HepG2 (cell line): ENCODE measurements around the gene FRMD4B. TPM values are rescaled to one million over a fixed set of nuclear protein-coding genes. Genes with fewer than 3 reads are reported as not detected.

Experiments
- ATAC-seq: fragments of 200-7000 bp; cut with Tn5 transposase; 3 replicates; pipeline ENCODE4 v1.9.1; 2020; ENCODE audit warnings: mild to moderate bottlenecking, moderate library complexity
- BruUV-seq: library from RNA; stranded (reverse); fragments of 400-500 nt; replicated peaks from 2 replicates; lab custom pipeline; 2021; lab: Mats Ljungman, UMichigan
- CTCF ChIA-PET: fragments of 300-600 bp; formaldehyde crosslinking; extraction: SDS; loops from one replicate; lab custom pipeline; 2021; ENCODE audit warnings: low total read pairs, inconsistent platforms, low intra/inter-chr PET ratio; lab: Yijun Ruan, JAX
- POLR2A ChIA-PET: fragments of 350-600 bp; sonication (Branson Sonifier 250); formaldehyde crosslinking; loops from one replicate; lab custom pipeline; 2020; ENCODE audit warnings: antibody characterized with exemption, inconsistent platforms; lab: Yijun Ruan, JAX
- DNase-seq: peaks from one replicate; pipeline ENCODE4 v3.0.0-alpha.2; 2015; ENCODE audit warnings: low spot score
- FAIRE-seq: peaks from 3 replicates; lab custom pipeline; 2011; peaks lifted over from hg19 to GRCh38; lab: Jason Lieb, UNC
- H2AFZ ChIP-seq: one replicate; pipeline ENCODE4 v1.6.1; 2011; ENCODE audit warnings: low read length, inconsistent platforms
- H3K27ac ChIP-seq: fragments of 300-600 bp; 3 replicates; pipeline ENCODE4 v1.8.0; 2011; ENCODE audit warnings: mixed run types, mild to moderate bottlenecking, mixed read lengths, low read length, inconsistent platforms; ENCODE audit not compliant: insufficient read depth; ENCODE audit errors: extremely low read length
- H3K27me3 ChIP-seq, 2 experiments: fragments of 200-600 bp in 1 of 2; 2 replicates in 1 of 2; 3 replicates in 1 of 2; pipeline versions ENCODE4 v1.6.0 to v1.8.0; 2011; ENCODE audit warnings: low read length in 2 of 2, mild to moderate bottlenecking in 2 of 2, moderate library complexity in 2 of 2, inconsistent platforms in 1 of 2; ENCODE audit not compliant: insufficient read depth in 2 of 2, control insufficient read depth in 1 of 2
- H3K36me3 ChIP-seq, 2 experiments: fragments of 200-600 bp in 1 of 2; replicated peaks in 1 of 2; 2 replicates in 1 of 2; 3 replicates in 1 of 2; pipeline versions ENCODE4 v1.5.1 to v1.8.0; 2011; ENCODE audit warnings: low read length in 2 of 2, inconsistent platforms in 1 of 2; ENCODE audit not compliant: insufficient read depth in 2 of 2, control insufficient read depth in 1 of 2
- H3K4me1 ChIP-seq: 2 replicates; pipeline ENCODE4 v1.5.1; 2012; ENCODE audit warnings: low read length, inconsistent platforms; ENCODE audit not compliant: insufficient read depth
- H3K4me2 ChIP-seq: 2 replicates; pipeline ENCODE4 v1.6.0; 2011; ENCODE audit warnings: low read depth, low read length, inconsistent platforms
- H3K4me3 ChIP-seq, 3 experiments: fragments of 200-600 bp in 1 of 3; sonication (generic), shearing (Covaris generic) in 1 of 3; replicated peaks in 1 of 3; 2 replicates each; pipeline ENCODE4 v1.5.1; 2011 to 2016; ENCODE audit warnings: low read length in 3 of 3, inconsistent platforms in 2 of 3, low read depth in 2 of 3, mild to moderate bottlenecking in 2 of 3, control low read depth in 1 of 3, mixed read lengths in 1 of 3; ENCODE audit not compliant: insufficient read depth in 1 of 3
- H3K79me2 ChIP-seq: one replicate; pipeline ENCODE4 v1.6.1; 2011; ENCODE audit warnings: low read length, inconsistent platforms; ENCODE audit not compliant: insufficient read depth
- H3K9ac ChIP-seq: 2 replicates; pipeline ENCODE4 v1.6.0; 2011; ENCODE audit warnings: mild to moderate bottlenecking, low read depth, low read length, inconsistent platforms; ENCODE audit not compliant: insufficient read depth
- H3K9me3 ChIP-seq: 2 replicates; pipeline ENCODE4 v1.5.1; 2012; ENCODE audit warnings: mild to moderate bottlenecking, low read length
- H4K20me1 ChIP-seq: 2 replicates; pipeline ENCODE4 v1.6.0; 2011; ENCODE audit warnings: inconsistent platforms, mild to moderate bottlenecking, low read length, moderate library complexity; ENCODE audit not compliant: insufficient read depth
- JARID2 ChIP-seq: sonication (generic); formaldehyde crosslinking; IDR thresholded peaks from 2 replicates; pipeline ENCODE4 v1.8.1; 2023; ENCODE audit warnings: missing genetic modification reagents, inconsistent platforms; ENCODE audit not compliant: insufficient replicate concordance
- ZSCAN22 ChIP-seq: sonication (generic); formaldehyde crosslinking; IDR thresholded peaks from 2 replicates; pipeline ENCODE4 v1.4.0; 2020; ENCODE audit warnings: mild to moderate bottlenecking, missing genetic modification reagents
- WGBS: methylation state at CpG from one replicate; pipeline ENCODE4 v1.1.6; 2017; ENCODE audit warnings: low lambda C conversion rate; 5-methylcytosine and 5-hydroxymethylcytosine counted together
- in situ Hi-C: cut with HindIII; loops from 2 replicates; pipeline ENCODE4 v1.10.0; 2017; ENCODE audit warnings: low pct_unique_long_range_greater_than_20kb; ENCODE audit not compliant: extremely low pct_ligation_motif_present
- intact Hi-C: fragments of 100-400 bp; cut with micrococcal nuclease; formaldehyde crosslinking; loops from one replicate; pipeline ENCODE4 v1.10.0; 2022; ENCODE audit not compliant: unreplicated experiment
- polyA plus RNA-seq, 8 experiments: library from polyadenylated mRNA; depleted of rRNA in 3 of 8; stranded (reverse) in 7 of 8; unstranded in 1 of 8; fragments of >200 nt; fragmentation: Illumina TruSeq in 4 of 8; extraction: Trizol in 4 of 8; gene quantifications; 2 replicates each; pipeline versions ENCODE4 v1.2.1 to v1.2.3, GENCODE V29; 2011 to 2016; ENCODE audit warnings: low read depth in 4 of 8, missing spikeins in 1 of 8, mixed read lengths in 1 of 8; ENCODE audit not compliant: insufficient read depth in 1 of 8
- total RNA-seq, 5 experiments: library from RNA; depleted of rRNA; stranded (reverse); fragments of >200 nt; fragmentation: Illumina TruSeq; extraction: Trizol; gene quantifications; 2 replicates each; pipeline ENCODE4 v1.2.3, GENCODE V29; 2016; ENCODE audit warnings: low read depth in 1 of 5
- TF ChIP-seq, protein P1 (sequence below): sonication (generic); formaldehyde crosslinking; IDR thresholded peaks from one replicate; pipeline ENCODE4 v1.5.1; 2020; ENCODE audit warnings: mild to moderate bottlenecking, missing genetic modification reagents; ENCODE audit errors: not compliant biosample characterization
- TF ChIP-seq, protein P2 (sequence below): sonication (generic); formaldehyde crosslinking; IDR thresholded peaks from 2 replicates; pipeline ENCODE4 v1.4.0; 2020; ENCODE audit warnings: missing genetic modification reagents, borderline replicate concordance

Gene FRMD4B
- total and polyA plus RNA-seq, 2 of the 13 experiments (the other 11 are each of a cell fraction or from before 2014, with no cell fraction given), result 3.0 to 3.3 TPM

DNA sequence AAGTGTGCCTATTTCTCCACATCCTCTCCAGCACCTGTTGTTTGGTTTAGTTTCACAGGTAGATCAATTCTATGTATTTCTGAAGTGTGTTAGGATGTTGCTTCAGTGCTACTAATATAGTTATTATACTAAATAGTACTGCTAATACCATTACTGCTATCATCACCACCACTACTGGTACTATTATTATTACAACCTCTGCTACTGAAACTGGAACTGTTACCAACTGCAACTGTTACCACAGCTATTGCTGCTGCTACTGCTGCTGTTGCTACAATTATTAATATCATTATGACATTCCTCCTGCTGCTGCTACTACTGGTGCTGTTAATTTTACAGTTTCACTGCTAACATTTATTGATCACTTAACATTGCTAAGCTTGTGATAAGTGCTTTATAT, 255.2 kb downstream of the FRMD4B start (continued):
- TF ChIP-seq, protein P1, sequence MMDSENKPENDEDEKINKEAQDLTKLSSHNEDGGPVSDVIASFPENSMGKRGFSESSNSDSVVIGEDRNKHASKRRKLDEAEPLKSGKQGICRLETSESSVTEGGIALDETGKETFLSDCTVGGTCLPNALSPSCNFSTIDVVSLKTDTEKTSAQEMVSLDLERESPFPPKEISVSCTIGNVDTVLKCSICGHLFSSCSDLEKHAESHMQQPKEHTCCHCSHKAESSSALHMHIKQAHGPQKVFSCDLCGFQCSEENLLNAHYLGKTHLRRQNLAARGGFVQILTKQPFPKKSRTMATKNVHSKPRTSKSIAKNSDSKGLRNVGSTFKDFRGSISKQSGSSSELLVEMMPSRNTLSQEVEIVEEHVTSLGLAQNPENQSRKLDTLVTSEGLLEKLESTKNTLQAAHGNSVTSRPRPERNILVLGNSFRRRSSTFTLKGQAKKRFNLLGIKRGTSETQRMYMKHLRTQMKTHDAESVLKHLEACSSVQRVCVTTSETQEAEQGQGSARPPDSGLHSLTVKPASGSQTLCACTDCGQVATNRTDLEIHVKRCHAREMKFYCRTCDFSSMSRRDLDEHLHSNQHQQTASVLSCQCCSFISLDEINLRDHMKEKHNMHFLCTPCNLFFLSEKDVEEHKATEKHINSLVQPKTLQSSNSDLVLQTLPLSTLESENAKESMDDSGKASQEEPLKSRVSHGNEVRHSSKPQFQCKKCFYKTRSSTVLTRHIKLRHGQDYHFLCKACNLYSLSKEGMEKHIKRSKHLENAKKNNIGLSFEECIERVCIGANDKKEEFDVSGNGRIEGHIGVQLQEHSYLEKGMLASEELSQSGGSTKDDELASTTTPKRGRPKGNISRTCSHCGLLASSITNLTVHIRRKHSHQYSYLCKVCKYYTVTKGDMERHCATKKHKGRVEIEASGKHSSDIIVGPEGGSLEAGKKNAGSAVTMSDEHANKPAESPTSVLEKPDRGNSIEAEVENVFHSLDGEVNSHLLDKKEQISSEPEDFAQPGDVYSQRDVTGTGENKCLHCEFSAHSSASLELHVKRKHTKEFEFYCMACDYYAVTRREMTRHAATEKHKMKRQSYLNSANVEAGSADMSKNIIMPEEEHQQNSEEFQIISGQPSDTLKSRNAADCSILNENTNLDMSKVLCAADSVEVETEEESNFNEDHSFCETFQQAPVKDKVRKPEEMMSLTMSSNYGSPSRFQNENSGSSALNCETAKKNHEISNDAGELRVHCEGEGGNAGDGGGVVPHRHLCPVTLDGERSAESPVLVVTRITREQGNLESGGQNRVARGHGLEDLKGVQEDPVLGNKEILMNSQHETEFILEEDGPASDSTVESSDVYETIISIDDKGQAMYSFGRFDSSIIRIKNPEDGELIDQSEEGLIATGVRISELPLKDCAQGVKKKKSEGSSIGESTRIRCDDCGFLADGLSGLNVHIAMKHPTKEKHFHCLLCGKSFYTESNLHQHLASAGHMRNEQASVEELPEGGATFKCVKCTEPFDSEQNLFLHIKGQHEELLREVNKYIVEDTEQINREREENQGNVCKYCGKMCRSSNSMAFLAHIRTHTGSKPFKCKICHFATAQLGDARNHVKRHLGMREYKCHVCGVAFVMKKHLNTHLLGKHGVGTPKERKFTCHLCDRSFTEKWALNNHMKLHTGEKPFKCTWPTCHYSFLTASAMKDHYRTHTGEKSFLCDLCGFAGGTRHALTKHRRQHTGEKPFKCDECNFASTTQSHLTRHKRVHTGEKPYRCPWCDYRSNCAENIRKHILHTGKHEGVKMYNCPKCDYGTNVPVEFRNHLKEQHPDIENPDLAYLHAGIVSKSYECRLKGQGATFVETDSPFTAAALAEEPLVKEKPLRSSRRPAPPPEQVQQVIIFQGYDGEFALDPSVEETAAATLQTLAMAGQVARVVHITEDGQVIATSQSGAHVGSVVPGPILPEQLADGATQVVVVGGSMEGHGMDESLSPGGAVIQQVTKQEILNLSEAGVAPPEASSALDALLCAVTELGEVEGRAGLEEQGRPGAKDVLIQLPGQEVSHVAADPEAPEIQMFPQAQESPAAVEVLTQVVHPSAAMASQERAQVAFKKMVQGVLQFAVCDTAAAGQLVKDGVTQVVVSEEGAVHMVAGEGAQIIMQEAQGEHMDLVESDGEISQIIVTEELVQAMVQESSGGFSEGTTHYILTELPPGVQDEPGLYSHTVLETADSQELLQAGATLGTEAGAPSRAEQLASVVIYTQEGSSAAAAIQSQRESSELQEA (CRISPR knock-in tag), result no peak
- TF ChIP-seq ZSCAN22 (no peak), JARID2 (CRISPR knock-in tag) (no peak)

DNA sequence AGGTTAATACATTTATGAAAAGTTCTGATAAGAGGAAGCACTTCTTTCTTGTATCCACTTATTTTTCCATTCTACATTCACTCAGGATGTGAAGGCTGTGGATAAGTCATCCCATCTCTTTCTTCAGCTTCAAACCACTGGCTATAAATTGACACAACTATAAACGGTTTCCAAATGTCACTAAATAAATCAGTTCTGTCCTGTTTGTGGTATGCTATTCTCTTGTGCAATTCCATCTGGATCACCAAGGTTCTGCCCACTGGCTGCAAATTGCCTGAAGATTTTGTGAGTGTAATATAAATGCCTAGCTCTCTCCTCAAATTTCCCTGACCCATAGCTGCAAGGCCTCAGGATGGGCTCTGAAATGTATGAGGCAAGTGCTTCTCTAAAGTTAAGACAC, 256.4 kb downstream of the FRMD4B start:
- ATAC-seq, result no peak

More for the DNA sequence above, 256.4 kb downstream of the FRMD4B start:
- ChIA-PET POLR2A (no interaction called here), CTCF (no interaction called here)
- Histone ChIP-seq H3K9ac (no peak overlapping the region), H2AFZ (no peak overlapping the region), H3K4me3 (no peak overlapping the region), H3K9me3 (no peaks in the 10 kb centered on the region), H3K36me3 (no peaks in the 10 kb centered on the region), H3K4me2 (no peak overlapping the region), H3K4me1 (no peaks in the 10 kb centered on the region), H3K79me2 (no peaks in the 10 kb centered on the region), H4K20me1 (no peaks in the 10 kb centered on the region), H3K27ac (no peak overlapping the region), H3K27me3 (no peaks in the 10 kb centered on the region; a peak in 1 of 5 replicates)
- intact Hi-C loops, result no loop called here
- TF ChIP-seq, protein P2, sequence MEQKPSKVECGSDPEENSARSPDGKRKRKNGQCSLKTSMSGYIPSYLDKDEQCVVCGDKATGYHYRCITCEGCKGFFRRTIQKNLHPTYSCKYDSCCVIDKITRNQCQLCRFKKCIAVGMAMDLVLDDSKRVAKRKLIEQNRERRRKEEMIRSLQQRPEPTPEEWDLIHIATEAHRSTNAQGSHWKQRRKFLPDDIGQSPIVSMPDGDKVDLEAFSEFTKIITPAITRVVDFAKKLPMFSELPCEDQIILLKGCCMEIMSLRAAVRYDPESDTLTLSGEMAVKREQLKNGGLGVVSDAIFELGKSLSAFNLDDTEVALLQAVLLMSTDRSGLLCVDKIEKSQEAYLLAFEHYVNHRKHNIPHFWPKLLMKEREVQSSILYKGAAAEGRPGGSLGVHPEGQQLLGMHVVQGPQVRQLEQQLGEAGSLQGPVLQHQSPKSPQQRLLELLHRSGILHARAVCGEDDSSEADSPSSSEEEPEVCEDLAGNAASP, result no peak
- FAIRE-seq (no peak), DNase-seq (no peak)
- BruUV-seq, result no TSS peak
- 4% methylated on average over 1 of the region's 1 CpG for WGBS
- in situ Hi-C loops, result no loop called here
